ENCODE results near the gene ZNF618.

GRCh38 chr9:113898151-113898550 lies 22.0 kb downstream of the ZNF618 start:
- TF ChIP-seq POLR2A (IDR thresholded peaks at IDR 0.05) (no peak), CTCF (IDR thresholded peaks at IDR 0.05) (no peak), EP300 (IDR thresholded peaks at IDR 0.05) (no peak)

All from ovary (tissue), 3 donors.